Astrocyte (in vitro differentiated cells and primary cell): ENCODE measurements around the gene ORAI3.

ENCODE experiments used
- CTCF ChIP-seq: IDR thresholded peaks from 2 replicates; pipeline ENCODE4 v1.5.1; 2011; ENCODE audit warnings: low read depth, mild to moderate bottlenecking, inconsistent platforms, low read length, moderate library complexity; ENCODE audit not compliant: insufficient read depth
- EZH2 ChIP-seq: IDR thresholded peaks from 2 replicates; pipeline ENCODE4 v1.6.1; 2012; ENCODE audit warnings: mild to moderate bottlenecking, low read length, inconsistent platforms; ENCODE audit not compliant: insufficient read depth

DNA sequence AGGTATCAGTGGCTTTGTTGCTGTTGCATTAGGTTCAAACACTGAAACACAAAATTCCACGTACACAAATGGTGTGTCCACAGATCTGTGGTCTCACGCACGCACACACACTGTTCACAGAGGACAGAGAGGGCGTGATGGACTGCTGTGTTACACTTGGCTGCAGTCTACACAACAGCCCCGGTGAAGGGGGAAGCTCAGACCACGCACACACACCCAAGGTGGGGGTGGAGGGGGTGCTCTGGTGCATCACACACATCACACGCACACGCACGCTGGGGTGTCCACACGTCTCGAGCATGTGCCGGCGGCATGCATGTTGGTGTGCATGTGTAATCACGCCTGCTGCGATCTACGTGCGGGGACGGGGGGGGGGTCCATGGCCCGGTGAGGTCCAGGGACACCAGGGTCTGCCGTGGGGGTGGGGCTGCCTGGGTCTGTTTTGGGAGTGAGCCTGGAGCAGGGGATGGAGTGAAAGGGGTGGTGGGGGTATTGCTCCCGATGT, 43.5 kb downstream of the ORAI3 start:
- no peak for TF ChIP-seq CTCF
- no peak for TF ChIP-seq EZH2
